ENCODE results near the gene HOXC13. TPM values are rescaled to one million over a fixed set of nuclear protein-coding genes. Genes with fewer than 3 reads are reported as not detected.

HOXC13 gene
- total RNA-seq, 1 donor from 2014 or later: not detected

DNA sequence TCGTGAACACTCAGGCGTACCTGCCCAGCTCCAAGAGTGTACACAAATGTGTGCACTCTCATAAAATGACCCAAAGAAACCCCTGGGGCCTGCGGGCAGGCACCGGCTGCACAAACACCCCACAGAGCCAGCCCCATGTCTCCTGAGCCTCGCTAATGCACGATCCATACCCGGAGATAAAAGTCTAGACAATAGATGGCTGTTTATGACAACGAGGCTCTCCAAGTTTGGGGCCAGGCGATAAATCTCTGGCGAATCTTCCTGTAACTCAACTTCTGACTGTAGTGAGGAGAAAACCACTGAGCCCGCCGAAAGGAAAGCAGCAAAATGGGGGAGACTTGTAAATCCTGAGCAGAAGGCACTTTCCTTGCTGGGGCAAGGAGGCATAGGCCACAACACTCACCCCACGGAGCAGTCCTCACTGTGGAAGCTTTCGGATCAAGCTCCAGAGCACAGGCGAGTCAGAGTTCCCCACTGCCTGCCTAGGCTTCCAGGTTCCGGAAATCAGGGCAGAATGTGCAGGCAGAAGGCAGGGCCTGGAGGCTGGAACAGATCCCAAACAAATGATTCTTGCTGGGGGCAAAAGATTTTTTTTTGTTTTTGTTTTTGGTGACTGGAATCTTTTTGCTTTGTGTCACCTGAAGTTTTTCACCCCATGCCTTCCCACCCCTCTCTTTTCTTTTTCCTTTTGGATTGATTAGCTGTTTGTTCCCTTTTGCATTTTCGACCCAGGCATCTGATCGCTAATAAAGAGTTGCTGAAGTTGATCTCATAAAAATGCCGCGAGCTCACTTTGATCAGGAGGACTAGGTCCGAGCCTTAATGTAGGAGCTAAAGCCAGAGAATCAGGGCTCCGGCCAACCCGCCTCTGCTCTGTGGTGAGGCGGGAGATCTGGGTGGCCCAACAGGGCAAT is 29.8 kb downstream of the HOXC13 start:
- peaks cover 100% of the 10 kb centered on the region for H3K27me3 ChIP-seq
- no peak overlapping the region for H3K4me3 ChIP-seq
- no peak overlapping the region for H3K27ac ChIP-seq
- peaks cover 4% of the 10 kb centered on the region for H3K4me1 ChIP-seq
- TF ChIP-seq, protein P1, sequence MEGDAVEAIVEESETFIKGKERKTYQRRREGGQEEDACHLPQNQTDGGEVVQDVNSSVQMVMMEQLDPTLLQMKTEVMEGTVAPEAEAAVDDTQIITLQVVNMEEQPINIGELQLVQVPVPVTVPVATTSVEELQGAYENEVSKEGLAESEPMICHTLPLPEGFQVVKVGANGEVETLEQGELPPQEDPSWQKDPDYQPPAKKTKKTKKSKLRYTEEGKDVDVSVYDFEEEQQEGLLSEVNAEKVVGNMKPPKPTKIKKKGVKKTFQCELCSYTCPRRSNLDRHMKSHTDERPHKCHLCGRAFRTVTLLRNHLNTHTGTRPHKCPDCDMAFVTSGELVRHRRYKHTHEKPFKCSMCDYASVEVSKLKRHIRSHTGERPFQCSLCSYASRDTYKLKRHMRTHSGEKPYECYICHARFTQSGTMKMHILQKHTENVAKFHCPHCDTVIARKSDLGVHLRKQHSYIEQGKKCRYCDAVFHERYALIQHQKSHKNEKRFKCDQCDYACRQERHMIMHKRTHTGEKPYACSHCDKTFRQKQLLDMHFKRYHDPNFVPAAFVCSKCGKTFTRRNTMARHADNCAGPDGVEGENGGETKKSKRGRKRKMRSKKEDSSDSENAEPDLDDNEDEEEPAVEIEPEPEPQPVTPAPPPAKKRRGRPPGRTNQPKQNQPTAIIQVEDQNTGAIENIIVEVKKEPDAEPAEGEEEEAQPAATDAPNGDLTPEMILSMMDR (IDR thresholded peaks at IDR 0.05): no peak
- no peaks in the 10 kb centered on the region for H3K9me3 ChIP-seq
- no peak for ATAC-seq
- no peaks in the 10 kb centered on the region for H3K36me3 ChIP-seq
- DNase-seq: no peak
- intact Hi-C loops (cut with DNase I): no loop called here

DNA sequence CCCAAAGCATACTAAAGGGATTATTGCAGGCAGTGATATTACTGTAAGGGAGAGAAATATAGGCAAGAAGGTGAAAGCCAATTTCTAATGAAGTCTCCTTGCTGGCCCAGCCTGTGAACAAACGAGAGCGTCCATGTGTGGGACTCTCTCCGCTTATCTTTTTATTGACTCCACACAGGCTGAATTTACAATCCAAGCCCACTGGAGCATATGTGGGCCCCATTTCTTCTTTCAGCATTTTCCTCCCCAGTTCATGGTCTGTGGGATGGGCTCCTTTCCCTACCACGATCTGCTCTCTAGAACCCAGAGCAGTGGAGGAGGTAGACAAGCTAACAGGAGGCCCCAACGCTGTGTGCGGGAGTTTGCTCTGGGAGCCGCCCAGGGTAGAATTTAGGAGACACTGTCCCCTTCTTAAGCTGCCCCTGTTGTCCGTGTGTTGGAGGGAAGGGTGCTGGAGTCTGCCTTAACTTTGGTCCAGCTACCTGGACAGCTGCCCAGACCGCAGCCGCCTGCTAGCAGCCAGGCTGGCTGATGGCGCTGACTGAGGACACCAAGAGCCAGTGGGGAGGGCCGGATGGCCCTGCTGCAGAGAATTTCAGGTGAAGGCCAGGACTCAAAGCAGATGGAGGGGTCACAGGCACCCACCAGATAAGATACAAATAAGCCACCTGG is 31.1 kb downstream of the HOXC13 start:
- TF ChIP-seq, protein P1 (IDR thresholded peaks at IDR 0.05): no peak

DNA sequence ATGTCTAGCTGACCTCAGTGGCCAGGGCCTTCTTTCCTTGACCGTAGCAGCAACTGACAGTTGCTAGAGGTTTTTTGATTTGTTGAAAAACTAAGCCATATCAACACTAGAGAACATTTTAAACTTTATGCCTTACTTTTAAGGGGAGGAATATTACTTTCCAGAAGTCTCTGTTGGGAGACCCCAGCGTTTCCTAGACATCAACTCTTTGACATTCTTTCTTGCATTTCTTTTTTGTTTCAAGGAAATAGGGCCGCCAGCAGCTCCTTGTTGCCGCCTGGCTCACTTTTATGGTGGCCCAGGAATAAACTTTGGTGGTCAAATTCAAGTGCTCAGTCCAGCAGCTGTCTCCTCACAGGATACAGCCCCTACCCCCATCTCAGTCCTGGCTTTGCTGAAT is 31.8 kb downstream of the HOXC13 start:
- Histone ChIP-seq H3K9me3 (no peaks in the 10 kb centered on the region), H3K27ac (no peak overlapping the region), H3K4me1 (peaks cover 16% of the 10 kb centered on the region), H3K36me3 (no peaks in the 10 kb centered on the region), H3K4me3 (no peak overlapping the region), H3K27me3 (peaks cover 100% of the 10 kb centered on the region)
- DNase-seq: no peak
- no peak for ATAC-seq
- intact Hi-C loops (cut with DNase I): no loop called here
- TF ChIP-seq, protein P1 (IDR thresholded peaks at IDR 0.05): no peak

More for the DNA sequence above, 31.1 kb downstream of the HOXC13 start:
- intact Hi-C loops (cut with DNase I): no loop called here
- no peak for ATAC-seq
- H3K4me3 ChIP-seq: no peak overlapping the region
- no peaks in the 10 kb centered on the region for H3K9me3 ChIP-seq
- H3K4me1 ChIP-seq: peaks cover 11% of the 10 kb centered on the region
- no peaks in the 10 kb centered on the region for H3K36me3 ChIP-seq
- H3K27me3 ChIP-seq: peaks cover 100% of the 10 kb centered on the region
- no peak overlapping the region for H3K27ac ChIP-seq
- no peak for DNase-seq

DNA sequence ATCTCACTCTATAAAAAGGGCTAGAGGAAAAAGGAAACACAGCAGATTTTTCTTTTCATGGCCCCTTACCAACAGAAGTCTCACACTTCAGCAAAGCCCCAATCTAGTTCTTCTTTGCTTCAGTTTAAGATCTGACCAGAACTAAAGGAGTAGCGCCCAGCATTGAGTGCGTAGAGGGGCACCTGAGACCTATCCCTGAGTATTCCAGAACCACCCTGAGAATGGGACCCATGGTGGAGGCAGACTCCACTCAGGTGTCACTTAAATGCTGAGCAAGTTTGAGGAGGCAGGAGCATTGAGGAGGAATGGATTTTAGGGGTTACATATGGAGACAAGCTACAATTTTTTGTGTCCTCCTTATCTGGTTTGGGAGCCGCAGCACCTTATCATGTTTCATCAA is 32.5 kb downstream of the HOXC13 start:
- peaks cover 17% of the 10 kb centered on the region for H3K4me1 ChIP-seq
- intact Hi-C loops (cut with DNase I): no loop called here
- no peak overlapping the region for H3K4me3 ChIP-seq
- H3K27ac ChIP-seq: no peak overlapping the region
- DNase-seq (no peak), ATAC-seq (no peak)
- H3K27me3 ChIP-seq: peaks cover 100% of the 10 kb centered on the region
- no peaks in the 10 kb centered on the region for H3K36me3 ChIP-seq
- H3K9me3 ChIP-seq: no peaks in the 10 kb centered on the region
- TF ChIP-seq, protein P1 (IDR thresholded peaks at IDR 0.05): no peak

DNA sequence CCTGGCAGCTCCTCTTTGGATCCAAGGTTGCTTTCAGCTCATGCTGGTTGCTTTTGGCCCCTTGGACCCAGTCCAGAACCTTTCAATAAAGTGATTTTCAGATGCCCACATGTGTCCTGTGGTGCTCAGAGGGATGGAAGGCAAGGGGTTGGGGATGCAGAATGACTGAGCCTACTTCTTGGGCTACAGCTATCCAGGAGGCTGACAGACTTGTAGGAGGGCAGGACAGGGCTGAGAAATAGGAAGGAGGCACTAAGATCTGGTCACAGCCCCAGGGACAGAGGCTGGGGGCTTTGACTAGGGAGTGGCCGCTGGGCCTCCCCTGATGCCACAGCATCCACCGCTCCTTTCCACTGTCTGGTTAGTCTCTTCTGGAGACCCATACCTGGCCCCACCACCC is 33.1 kb downstream of the HOXC13 start:
- Histone ChIP-seq H3K4me3 (no peak overlapping the region), H3K9me3 (no peaks in the 10 kb centered on the region), H3K27ac (no peak overlapping the region), H3K36me3 (no peaks in the 10 kb centered on the region), H3K4me1 (peaks cover 17% of the 10 kb centered on the region), H3K27me3 (peaks cover 100% of the 10 kb centered on the region)
- DNase-seq (no peak), ATAC-seq (no peak)
- TF ChIP-seq, protein P1 (IDR thresholded peaks at IDR 0.05): no peak
- intact Hi-C loops (cut with DNase I): no loop called here
